NB4 (cell line): ENCODE measurements around the gene TPCN1.

Experiments
- CTCF ChIP-seq: IDR thresholded peaks from one replicate; pipeline ENCODE4 v1.5.1; 2012; ENCODE audit warnings: low read depth, low read length
- MAX ChIP-seq: IDR thresholded peaks from 2 replicates; pipeline ENCODE4 v1.6.1; 2011; ENCODE audit warnings: low read depth, low read length
- MYC ChIP-seq: IDR thresholded peaks from 2 replicates; pipeline ENCODE4 v1.6.1; 2011; ENCODE audit warnings: low read depth, low read length
- POLR2A ChIP-seq: IDR thresholded peaks from 2 replicates; pipeline ENCODE4 v1.6.1; 2011; ENCODE audit warnings: mild to moderate bottlenecking; ENCODE audit not compliant: insufficient read length; ENCODE audit errors: extremely low read depth

- TF ChIP-seq CTCF (no peak), MAX (no peak), POLR2A (no peak), MYC (no peak)
Measured at GRCh38 chr12:113302466-113302865, 81.2 kb downstream of the TPCN1 start.
